Activated naive CD8-positive, alpha-beta T cell treated with anti-CD3 and anti-CD28 coated beads, Interleukin-2, amount 10 ng/mL, durations not matched to agents 7 days and 5 days (primary cell): Measurements from ENCODE around the gene NUDT6. TPM values are rescaled to one million over a fixed set of nuclear protein-coding genes. Genes with fewer than 3 reads are reported as not detected.
"Not testable (repeated sequence)": the region's sequence is repeated elsewhere in the genome, so short reads cannot be mapped to it uniquely, and the experiment has no call there.

ENCODE experiments used
- ATAC-seq: fragments of 150-1000 bp; cut with Tn5 transposase; one replicate; pipeline ENCODE4 v1.10.0; 2021; ENCODE audit warnings: low read depth, moderate library complexity
- POLR2A ChIA-PET: fragments of 350-600 bp; sonication (Branson Sonifier 250); formaldehyde crosslinking; loops from one replicate; lab custom pipeline; 2021; ENCODE audit warnings: antibody characterized with exemption; lab: Charles Lee
- DNase-seq: peaks from one replicate; pipeline ENCODE4 v3.0.0; 2021
- H3K27ac Mint-ChIP-seq: one replicate; pipeline ENCODE4 v1.8.0; 2022; ENCODE audit warnings: mild to moderate bottlenecking, mixed read lengths
- H3K27me3 Mint-ChIP-seq: one replicate; pipeline ENCODE4 v1.8.0; 2022; ENCODE audit warnings: mild to moderate bottlenecking, moderate library complexity, mixed read lengths
- H3K36me3 Mint-ChIP-seq: one replicate; pipeline ENCODE4 v1.8.0; 2021; ENCODE audit warnings: mild to moderate bottlenecking, mixed read lengths
- H3K4me1 Mint-ChIP-seq: one replicate; pipeline ENCODE4 v1.8.0; 2021; ENCODE audit warnings: mixed read lengths
- H3K4me3 Mint-ChIP-seq: one replicate; pipeline ENCODE4 v1.8.0; 2022; ENCODE audit warnings: mild to moderate bottlenecking, moderate library complexity, mixed read lengths
- H3K9me3 Mint-ChIP-seq: one replicate; pipeline ENCODE4 v1.8.0; 2021; ENCODE audit warnings: mixed read lengths
- total RNA-seq, 2 experiments: library from RNA; stranded (reverse); gene quantifications; one replicate each; pipeline ENCODE4 v1.2.3, GENCODE V29; 2021

NUDT6 gene
- total RNA-seq, 2 experiments from 2014 or later = 9.6 to 13.3 TPM

GRCh38 chr4:122854447-122855352, 67.7 kb downstream of the NUDT6 start:
- H3K9me3 Mint-ChIP-seq = no peaks in the 10 kb centered on the region
- POLR2A ChIA-PET = no interaction called here
- H3K36me3 Mint-ChIP-seq = no peaks in the 10 kb centered on the region
- no peak for DNase-seq
- H3K27me3 Mint-ChIP-seq = peaks cover 30% of the 10 kb centered on the region
- no peak for ATAC-seq
- H3K27ac Mint-ChIP-seq = no peak overlapping the region
- no peaks in the 10 kb centered on the region for H3K4me1 Mint-ChIP-seq
- H3K4me3 Mint-ChIP-seq = no peak overlapping the region

- no peaks in the 10 kb centered on the region for H3K4me1 Mint-ChIP-seq
- ATAC-seq (no peak), DNase-seq (no peak)
- no peak overlapping the region for H3K4me3 Mint-ChIP-seq
- H3K9me3 Mint-ChIP-seq = no peaks in the 10 kb centered on the region
- no peak overlapping the region for H3K27ac Mint-ChIP-seq
- POLR2A ChIA-PET = no interaction called here
- H3K36me3 Mint-ChIP-seq = no peaks in the 10 kb centered on the region
- H3K27me3 Mint-ChIP-seq = peaks cover 26% of the 10 kb centered on the region
These were observed 70.8 kb downstream of the NUDT6 start for GRCh38 chr4:122851568-122851967.

GRCh38 chr4:122849789-122850188, 72.6 kb downstream of the NUDT6 start:
- not testable (repeated sequence) for H3K4me3 Mint-ChIP-seq, ATAC-seq, H3K9me3 Mint-ChIP-seq, H3K27ac Mint-ChIP-seq, H3K4me1 Mint-ChIP-seq, DNase-seq, H3K36me3 Mint-ChIP-seq
- POLR2A ChIA-PET = interaction anchor here (0.7 kb wide), 1 partner anchor 68 kb away, joined by 3 read pairs; no protein-coding TSS in a partner anchor
- peaks cover 26% of the 10 kb centered on the region for H3K27me3 Mint-ChIP-seq

- no peaks in the 10 kb centered on the region for H3K9me3 Mint-ChIP-seq
- no peaks in the 10 kb centered on the region for H3K36me3 Mint-ChIP-seq
- no peak overlapping the region for H3K4me3 Mint-ChIP-seq
- peaks cover 18% of the 10 kb centered on the region for H3K27me3 Mint-ChIP-seq
- POLR2A ChIA-PET = no interaction called here
- no peaks in the 10 kb centered on the region for H3K4me1 Mint-ChIP-seq
- H3K27ac Mint-ChIP-seq = no peak overlapping the region
- DNase-seq (no peak), ATAC-seq (no peak)
These were observed 74.5 kb downstream of the NUDT6 start for GRCh38 chr4:122847931-122848330.

- Mint-ChIP-seq H3K9me3 (no peaks in the 10 kb centered on the region), H3K4me1 (no peaks in the 10 kb centered on the region), H3K4me3 (no peak overlapping the region), H3K36me3 (no peaks in the 10 kb centered on the region), H3K27ac (no peak overlapping the region), H3K27me3 (peaks cover 7% of the 10 kb centered on the region)
- no peak for ATAC-seq
- DNase-seq = no peak
- POLR2A ChIA-PET = no interaction called here
These were observed 76.6 kb downstream of the NUDT6 start for GRCh38 chr4:122845760-122846159.

GRCh38 chr4:122845066-122845465, 77.3 kb downstream of the NUDT6 start:
- Mint-ChIP-seq H3K4me3 (no peak overlapping the region), H3K27me3 (peaks cover 9% of the 10 kb centered on the region), H3K4me1 (no peaks in the 10 kb centered on the region), H3K36me3 (no peaks in the 10 kb centered on the region), H3K9me3 (no peaks in the 10 kb centered on the region), H3K27ac (no peak overlapping the region)
- DNase-seq (no peak), ATAC-seq (no peak)
- POLR2A ChIA-PET = no interaction called here

- H3K9me3 Mint-ChIP-seq, POLR2A ChIA-PET, DNase-seq, H3K27ac Mint-ChIP-seq, H3K4me1 Mint-ChIP-seq, H3K36me3 Mint-ChIP-seq, ATAC-seq, H3K4me3 Mint-ChIP-seq: not testable (repeated sequence)
- peaks cover 14% of the 10 kb centered on the region for H3K27me3 Mint-ChIP-seq
These were observed 78.0 kb downstream of the NUDT6 start for GRCh38 chr4:122844391-122844790.

- Mint-ChIP-seq H3K4me3 (no peak overlapping the region), H3K9me3 (no peaks in the 10 kb centered on the region), H3K27me3 (peaks cover 14% of the 10 kb centered on the region), H3K36me3 (no peaks in the 10 kb centered on the region), H3K4me1 (no peaks in the 10 kb centered on the region), H3K27ac (no peak overlapping the region)
- POLR2A ChIA-PET = no interaction called here
- DNase-seq (no peak), ATAC-seq (no peak)
These were observed 79.3 kb downstream of the NUDT6 start for GRCh38 chr4:122842984-122843531.

Other genes with a start within 250 kb of the NUDT6 start
- gene BBS12, start 189.9 kb downstream of the NUDT6 start, total RNA-seq = 1 to 10 TPM; 1.7 to 2.7 TPM
- not detected for gene FGF2, start 95.8 kb downstream of the NUDT6 start, total RNA-seq